CD4-positive, alpha-beta T cell treated with Interleukin-17A for 4 hours (primary cell): ENCODE data around the gene PLXDC1.
"Not testable (repeated sequence)": the region's sequence is repeated elsewhere in the genome, so short reads cannot be mapped to it uniquely, and the experiment has no call there.

Experiments
- DNase-seq: peaks from one replicate; pipeline ENCODE4 v3.0.0-alpha.2; 2020; ENCODE audit warnings: mixed read lengths

Gene PLXDC1

GRCh38 chr17:39057701-39058206 is 93.7 kb downstream of the PLXDC1 start:
- DNase-seq, result no peak

DNA sequence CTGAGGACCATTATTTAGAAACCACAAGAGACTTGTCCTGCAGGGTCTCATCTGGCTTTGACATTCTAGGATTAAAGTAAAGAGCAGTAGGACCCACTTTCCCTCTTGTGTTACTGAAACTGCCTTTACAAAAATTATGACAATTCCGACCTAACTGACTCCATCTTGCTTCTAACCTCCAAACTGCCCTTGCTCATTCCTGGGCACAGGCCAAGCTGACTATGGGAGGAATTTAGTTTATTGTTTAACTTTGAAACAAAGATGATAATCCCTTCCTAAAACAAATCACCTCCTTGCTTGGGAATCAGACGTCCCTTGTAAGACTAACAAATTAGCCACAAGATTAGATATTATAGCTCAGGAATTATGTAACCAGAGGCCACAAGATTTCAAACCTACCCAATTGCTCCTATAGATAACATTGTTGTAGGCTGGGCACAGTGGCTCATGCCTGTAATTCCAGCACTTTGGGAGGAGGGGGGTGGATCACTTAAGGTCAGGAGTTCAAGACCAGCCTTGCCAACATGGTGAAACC is 97.3 kb downstream of the PLXDC1 start:
- no peak for DNase-seq

DNA sequence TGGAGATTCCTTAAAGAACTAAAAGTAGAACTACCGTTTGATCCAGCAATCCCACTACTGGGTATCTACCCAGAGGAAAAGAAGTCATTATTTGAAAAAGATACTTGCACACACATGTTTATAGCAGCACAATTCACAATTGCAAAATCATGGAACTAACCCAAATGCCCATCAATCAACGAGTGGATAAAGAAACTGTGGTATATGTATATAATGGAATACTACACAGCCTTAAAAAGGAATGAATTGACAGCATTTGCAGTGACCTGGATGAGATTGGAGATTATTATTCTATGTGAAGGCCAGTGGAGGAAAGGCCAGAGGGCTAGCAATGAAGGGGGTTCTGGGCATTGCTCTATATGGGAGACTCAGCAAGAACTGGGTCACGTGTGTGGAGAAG is 99.0 kb downstream of the PLXDC1 start:
- not testable (repeated sequence) for DNase-seq

DNA sequence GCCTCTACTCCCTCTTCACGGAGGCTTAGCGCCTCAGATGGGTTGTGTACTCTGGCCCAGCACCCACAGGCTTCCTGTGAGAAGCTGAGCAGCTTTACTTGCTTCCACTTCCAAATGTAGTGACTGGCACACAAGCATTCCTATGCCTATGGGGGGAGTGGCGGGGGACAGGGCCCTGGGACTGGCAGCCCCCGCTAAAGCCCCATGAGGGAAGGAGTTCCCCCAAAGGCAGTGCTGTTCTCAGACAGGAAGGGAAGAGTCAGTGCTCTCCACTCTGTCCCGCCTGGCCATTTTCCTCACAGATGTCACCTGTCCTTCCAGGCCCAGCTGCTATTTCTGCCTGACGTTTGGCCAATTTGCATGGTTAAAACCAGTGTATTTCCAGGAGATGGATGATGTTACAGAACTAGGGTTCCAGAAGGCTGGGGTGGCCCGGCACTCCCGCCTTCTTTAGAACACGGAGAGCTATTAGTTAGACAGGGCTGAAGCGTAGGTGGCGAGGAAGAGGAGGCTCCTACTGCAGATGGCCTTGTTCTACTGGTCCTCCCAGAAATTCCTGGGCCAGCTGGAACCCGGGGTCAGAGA is 100.3 kb downstream of the PLXDC1 start:
- no peak for DNase-seq

DNA sequence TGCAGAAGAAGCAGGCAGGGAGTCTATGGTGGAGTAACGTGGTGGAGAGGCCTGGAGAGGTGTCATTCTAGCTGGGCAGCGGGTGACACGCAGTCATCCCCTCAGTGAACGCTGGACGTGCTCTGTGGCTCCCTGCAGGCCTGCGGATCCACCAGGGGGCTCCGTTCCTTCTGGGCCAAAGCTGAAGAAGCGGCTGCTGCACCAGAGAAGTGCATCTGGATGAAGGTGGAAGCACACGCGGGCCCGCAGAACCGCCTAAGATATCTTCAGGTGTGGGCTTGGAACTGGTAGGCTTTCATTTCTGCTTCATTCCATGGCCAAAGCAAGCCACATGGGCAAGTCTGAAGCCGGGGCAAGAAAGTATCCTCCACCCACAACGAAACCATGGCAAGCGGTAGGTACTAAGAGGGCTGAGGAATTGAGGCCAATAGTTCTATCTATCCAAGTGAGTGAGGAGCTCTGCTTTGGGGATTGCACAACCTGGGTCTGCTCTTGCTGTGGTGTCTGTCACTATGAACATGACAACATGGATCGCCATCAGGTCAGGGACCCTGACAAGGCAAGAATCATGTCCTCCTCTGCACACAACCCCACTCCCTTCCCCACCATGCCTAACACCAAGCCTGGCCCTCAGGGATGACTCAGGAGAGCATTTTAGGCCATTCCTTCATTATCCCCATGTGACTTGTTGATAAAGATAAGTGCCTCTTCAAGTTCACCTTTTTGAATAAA is 105.3 kb downstream of the PLXDC1 start:
- DNase-seq, result no peak

GRCh38 chr17:39036009-39036408 is 115.4 kb downstream of the PLXDC1 start:
- DNase-seq, result no peak

GRCh38 chr17:39035578-39035977 is 115.9 kb downstream of the PLXDC1 start:
- not testable (repeated sequence) for DNase-seq

GRCh38 chr17:39028690-39029089 is 122.7 kb downstream of the PLXDC1 start:
- no peak for DNase-seq

GRCh38 chr17:39027455-39028035 is 123.9 kb downstream of the PLXDC1 start:
- no peak for DNase-seq

DNA sequence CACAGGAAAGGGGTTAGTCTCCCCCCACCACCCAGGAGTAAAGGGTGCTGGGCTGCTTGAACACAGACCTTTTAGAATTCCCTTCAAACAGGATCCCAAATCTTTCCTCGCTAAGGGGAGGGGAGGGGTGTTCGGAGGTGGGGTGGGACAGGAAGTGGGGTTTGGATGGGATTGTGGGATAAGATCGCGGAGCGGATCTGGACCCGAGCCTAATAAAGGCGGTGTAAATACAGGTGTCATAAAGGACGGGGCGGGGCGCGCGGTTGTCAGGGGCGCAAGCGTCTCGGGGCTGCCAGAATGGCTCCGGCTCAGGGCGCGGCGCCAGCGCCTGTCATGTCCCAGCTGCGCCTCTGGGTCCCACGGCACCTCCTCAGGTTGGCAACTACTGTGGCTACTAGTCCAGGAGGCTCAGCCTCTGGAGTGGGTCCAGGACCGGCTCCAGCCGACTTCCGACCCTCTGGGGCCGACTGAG is 124.4 kb downstream of the PLXDC1 start:
- peak; percentile 51 for DNase-seq

GRCh38 chr17:39026346-39026745 is 125.1 kb downstream of the PLXDC1 start:
- DNase-seq, result not testable (repeated sequence)

GRCh38 chr17:39022924-39023323 is 128.5 kb downstream of the PLXDC1 start:
- no peak for DNase-seq

DNA sequence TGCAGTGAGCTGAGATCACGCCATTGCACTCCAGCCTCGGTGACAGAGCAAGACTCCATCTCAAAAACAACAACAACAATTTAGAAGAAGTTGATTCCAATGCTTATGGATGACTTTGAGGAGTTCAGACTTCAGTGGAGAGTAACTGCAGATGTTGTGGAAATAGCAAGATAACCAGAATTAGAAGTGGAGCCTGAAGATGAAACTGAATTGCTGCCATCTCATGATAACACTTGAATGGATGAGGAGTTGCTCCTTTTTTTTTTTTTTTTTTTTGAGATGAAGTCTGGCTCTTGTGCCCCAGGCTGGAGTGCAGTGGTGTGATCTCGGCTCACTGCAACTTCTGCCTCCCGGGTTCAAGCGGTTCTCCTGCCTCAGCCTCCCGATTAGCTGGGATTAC is 131.4 kb downstream of the PLXDC1 start:
- not testable (repeated sequence) for DNase-seq

GRCh38 chr17:39018267-39019134 is 132.9 kb downstream of the PLXDC1 start:
- DNase-seq, result no peak

DNA sequence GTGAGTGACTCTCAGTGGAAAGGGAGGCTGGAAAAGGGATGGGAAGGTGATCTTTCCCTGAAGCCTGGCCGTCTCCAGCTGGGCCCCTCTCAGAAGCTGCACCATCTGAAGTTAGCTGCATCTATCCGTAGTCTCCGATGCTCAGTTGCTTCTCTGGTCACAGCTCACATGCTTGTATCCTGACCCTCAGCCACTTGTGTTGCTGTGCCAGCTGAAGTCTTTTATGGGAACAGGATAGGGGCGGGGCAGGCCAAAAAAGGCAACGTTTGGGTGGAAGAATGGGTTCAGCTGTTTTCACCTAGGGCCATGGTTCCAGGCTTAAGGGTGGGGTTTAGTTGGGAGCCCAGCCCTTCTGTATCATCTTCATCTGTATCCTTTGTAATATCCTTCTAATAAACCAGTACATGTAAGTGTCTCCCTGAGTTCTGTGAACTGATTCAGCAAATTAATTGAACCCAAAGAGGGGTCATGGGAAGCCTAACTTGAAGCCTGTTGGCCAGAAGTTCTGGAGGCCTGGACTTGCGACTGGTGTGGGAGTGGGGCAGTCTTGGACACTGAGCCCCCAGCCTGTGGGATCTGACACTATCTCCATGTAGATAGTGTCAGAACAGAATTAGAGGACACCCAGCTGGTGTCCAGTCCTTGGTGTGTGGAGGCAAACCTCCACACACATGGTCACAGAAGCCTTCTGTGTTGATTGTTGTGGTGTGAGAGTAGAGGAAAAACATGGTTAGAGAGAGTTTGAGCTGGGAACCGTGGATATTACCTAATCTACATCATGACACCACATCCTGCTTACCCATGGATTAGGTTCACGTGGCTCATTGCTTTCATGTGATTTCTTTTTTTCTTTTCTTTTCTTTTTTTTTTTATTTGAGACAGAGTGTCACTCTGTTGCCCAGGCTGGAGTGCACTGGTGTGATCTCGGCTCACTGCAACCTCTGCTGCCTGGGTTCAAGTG is 135.0 kb downstream of the PLXDC1 start:
- DNase-seq, result no peak

DNA sequence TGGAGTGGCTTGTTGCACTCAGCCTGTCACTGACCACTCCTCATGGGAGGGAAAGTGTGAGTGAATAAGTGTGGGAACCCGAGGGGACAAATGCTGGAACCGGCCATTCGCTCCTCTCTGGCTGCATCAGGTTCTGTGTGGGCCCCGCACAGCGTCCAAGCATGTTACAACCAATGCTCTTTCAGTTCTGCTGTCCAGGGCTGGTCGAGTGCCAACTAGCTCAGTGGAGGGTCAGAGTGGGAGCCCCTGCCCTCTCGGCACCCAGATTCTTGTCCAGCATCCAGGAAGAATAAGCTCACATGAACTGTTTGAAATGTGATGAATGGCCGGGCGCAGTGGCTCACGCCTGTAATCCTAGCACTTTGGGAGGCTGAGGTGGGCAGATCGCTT is 135.9 kb downstream of the PLXDC1 start:
- DNase-seq, result no peak

- DNase-seq, result no peak
These were observed 136.5 kb downstream of the PLXDC1 start for GRCh38 chr17:39014795-39015545.

DNA sequence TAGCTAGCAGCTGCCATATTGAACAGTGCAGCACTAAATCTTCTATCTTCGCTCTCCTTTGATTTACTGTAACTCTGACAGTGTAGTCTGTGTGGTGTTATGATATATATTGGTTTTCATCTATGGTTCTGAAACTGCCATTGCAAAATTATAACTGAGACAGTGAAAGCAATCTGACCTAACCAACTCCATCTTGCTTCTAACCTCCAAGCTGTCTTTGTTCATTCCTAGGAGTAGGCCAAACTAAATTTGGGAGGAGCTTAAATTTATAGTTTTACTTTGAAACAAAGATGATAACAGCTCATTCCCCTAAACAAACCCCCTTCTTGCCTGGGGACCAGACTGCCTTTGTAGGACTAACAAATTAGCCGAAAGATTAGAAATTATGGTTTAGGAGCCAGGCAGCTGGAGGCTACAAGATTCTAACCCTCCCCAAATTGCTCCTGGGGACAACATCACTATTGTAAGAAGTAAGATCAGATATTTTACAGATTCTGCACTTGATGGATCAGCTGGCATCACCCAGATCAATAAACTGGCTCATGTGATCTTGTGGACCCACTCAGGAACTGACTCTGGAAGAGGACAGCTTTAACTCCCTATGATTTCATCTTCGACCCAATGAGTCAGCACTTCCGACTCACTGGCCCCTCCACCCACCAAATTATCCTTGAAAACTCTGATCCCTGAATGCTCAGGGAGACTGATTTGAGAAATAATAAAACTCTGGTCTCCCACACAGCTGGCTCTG is 137.2 kb downstream of the PLXDC1 start:
- no peak for DNase-seq
